ENCODE measurements around the gene TARDBP.
A peak's percentile ranks its signal among the peaks of the same experiment; 100 is the strongest.
"Not testable (repeated sequence)": the region's sequence is repeated elsewhere in the genome, so short reads cannot be mapped to it uniquely, and the experiment has no call there.

TARDBP gene

GRCh38 chr1:10996100-10996499, 16.4 kb upstream of the TARDBP start:
- no peak for DNase-seq

DNA sequence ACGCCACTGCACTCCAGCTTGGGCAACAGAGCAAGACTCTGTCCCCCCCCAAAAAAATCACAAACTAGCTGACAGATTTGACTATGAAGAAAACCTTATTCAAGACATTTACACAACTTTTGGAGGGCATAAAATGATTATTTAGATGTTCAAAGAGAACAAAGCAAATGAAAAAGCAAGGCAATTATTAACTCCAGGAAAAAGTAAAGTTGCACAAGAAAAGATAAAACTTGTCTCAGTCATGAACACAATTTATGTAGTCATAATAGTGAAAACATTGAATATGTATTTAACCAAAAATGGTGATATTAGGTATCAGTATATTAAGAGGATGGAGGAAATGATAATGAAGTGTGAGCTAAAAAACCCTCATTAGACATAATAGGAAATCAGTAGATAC, 11.9 kb upstream of the TARDBP start:
- DNase-seq, result no peak

GRCh38 chr1:11013160-11013531, 692 bp downstream of the TARDBP start:
- no peak for DNase-seq

DNA sequence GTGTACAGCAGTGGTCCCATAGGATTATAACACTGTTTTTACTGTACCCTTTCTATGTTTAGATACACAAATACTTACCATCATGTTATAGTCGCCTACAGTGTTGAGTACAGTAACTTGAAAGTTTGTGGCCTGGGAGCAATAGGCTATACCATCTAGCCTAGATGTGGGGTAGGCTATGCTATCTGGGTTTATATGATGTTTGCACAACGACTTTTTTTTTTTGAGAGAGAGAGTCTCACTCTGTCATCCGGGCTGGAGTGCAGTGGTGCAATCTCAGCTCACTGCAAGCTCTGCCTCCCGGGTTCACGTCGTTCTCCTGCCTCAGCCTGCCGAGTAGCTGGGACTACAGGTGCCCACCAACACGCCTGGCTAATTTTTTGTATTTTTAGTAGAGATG, 6.9 kb downstream of the TARDBP start:
- DNase-seq, result not testable (repeated sequence)

- DNase-seq, result no peak
Observed at GRCh38 chr1:11019971-11020370, 7.5 kb downstream of the TARDBP start.

DNA sequence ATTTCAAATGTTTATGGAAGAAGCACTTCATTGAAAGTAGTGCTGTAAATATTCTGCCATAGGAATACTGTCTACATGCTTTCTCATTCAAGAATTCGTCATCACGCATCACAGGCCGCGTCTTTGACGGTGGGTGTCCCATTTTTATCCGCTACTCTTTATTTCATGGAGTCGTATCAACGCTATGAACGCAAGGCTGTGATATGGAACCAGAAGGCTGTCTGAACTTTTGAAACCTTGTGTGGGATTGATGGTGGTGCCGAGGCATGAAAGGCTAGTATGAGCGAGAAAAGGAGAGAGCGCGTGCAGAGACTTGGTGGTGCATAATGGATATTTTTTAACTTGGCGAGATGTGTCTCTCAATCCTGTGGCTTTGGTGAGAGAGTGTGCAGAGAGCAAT, 10.7 kb downstream of the TARDBP start:
- DNase-seq, result no peak

- no peak for DNase-seq
Observed at GRCh38 chr1:11024154-11024873, 11.9 kb downstream of the TARDBP start.

DNA sequence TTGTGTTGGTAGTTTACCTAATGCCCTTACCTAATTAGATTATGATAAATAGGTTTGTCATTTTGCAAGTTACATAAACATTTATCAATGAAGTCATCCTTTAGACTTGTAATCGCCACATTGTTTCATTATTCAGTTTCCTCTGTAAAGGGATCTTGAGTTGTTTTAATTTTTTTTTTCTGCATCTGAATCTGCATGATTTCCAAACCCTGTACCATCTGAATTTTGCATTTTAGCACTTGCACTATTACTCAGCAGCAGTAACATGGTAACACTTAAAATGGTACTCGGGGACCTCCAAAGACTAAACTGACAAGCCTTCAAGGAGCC, 12.4 kb downstream of the TARDBP start:
- DNase-seq, result no peak

GRCh38 chr1:11025618-11026017, 13.2 kb downstream of the TARDBP start:
- DNase-seq, result no peak

- no peak for DNase-seq
Observed at GRCh38 chr1:11026052-11026451, 13.6 kb downstream of the TARDBP start.

DNA sequence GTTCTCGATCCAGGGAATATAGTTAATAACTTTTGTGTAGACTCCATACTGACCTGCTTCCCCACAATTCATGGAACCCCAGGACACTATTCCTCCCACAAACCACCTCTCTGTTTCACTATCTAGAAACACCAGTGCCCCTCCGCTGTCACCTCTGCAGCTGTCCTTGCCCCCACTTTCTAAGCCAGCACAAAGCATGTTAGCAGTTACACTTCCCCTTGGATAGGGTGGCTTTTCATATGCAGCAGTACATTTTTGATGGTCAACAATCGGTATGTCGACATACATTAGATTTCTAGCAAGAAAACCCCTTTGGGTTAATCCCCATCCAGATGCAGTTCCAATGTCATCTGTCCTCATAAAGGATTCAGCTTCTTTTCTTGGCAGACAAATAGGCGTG, 14.4 kb downstream of the TARDBP start:
- DNase-seq, result no peak

DNA sequence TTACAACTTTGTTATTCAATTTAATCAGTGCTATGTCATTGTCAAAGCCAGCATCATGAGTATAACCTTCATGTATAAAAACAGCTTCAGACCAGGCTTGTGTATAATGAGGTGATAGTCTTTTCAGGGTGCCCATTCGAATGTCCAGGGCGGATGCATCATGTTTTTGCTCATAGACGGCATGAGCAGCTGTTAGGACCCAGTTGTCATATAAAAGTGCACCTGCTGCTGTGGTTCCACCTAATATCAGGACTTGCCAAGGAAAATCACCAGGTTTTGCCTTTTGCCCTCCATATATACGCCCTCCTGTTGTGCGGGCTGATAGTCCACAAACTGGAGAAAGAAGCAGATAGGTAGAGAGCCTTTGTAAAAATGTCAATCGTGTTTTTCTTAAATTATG, 14.9 kb downstream of the TARDBP start:
- no peak for DNase-seq

DNA sequence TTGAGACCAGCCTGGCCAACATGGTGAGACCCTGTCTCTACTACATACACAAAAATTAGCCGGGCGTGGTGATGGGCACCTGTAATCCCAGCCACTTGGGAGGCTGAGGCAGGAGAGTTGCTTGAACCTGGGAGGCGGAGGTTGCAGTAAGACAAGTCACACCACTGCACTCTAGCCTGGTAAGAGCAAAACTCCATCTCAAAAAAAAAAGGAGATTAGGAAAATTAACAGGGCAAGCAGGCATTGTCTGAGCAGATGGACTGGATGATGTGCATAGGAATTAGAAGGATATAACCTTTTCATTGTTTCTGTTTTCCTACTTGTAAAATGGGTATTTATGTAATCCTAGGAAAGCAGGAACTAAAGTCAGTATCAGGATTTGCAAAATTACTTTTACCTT, 15.6 kb downstream of the TARDBP start:
- DNase-seq, result no peak

- DNase-seq, result no peak
Observed at GRCh38 chr1:11030865-11031264, 18.4 kb downstream of the TARDBP start.

DNA sequence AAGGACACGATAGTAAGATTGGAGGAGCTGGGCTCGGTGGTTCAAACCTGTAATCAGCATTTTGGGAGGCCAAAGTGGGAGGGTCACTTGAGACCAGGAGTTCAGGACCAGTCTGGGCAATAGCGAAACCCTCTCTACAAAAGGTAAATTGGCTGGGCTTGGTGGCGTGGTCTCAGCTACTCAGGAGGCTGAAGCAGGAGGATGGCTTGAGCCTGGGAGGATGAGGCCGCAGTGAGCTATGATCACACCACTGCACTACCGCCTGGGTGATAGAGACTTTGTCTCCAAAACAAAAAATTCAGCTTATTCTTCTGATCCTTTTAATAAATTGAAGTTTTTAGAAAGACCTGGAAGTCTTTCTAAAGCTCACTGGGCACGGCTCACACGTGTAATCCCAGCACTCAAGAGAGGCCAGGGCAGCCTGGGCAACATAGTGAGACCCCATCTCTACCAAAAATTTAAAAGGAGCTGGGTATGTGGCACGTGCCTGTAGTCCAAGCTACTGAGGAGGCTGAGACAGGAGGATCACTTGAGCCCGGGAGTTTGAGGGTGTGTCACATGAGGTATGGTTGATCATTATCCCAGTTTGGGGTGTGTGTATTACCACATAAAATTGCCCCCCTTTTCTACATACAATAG, 19.3 kb downstream of the TARDBP start:
- no peak for DNase-seq

- DNase-seq, result not testable (repeated sequence)
Observed at GRCh38 chr1:11037019-11037739, 24.7 kb downstream of the TARDBP start.

- DNase-seq, result peak; percentile 74
Observed at GRCh38 chr1:11037740-11038182, 25.3 kb downstream of the TARDBP start.

GRCh38 chr1:11039351-11040104, 27.1 kb downstream of the TARDBP start:
- no peak for DNase-seq

GRCh38 chr1:11040105-11040429, 27.6 kb downstream of the TARDBP start:
- not testable (repeated sequence) for DNase-seq

- DNase-seq, result no peak
Observed at GRCh38 chr1:11041048-11041447, 28.6 kb downstream of the TARDBP start.

- no peak for DNase-seq
Observed at GRCh38 chr1:11042065-11042464, 29.6 kb downstream of the TARDBP start.

GRCh38 chr1:11042995-11043874, 30.8 kb downstream of the TARDBP start:
- no peak for DNase-seq
